Right lobe of liver (tissue), 6 donors: Measurements from ENCODE around the gene TBKBP1. TPM values are rescaled to one million over a fixed set of nuclear protein-coding genes. Genes with fewer than 3 reads are reported as not detected.

Experiments used
- ATAC-seq, 4 donors: fragments of 200-7000 bp; cut with Tn5 transposase; one replicate each; pipeline ENCODE4 v1.9.1; 2020; ENCODE audit warnings: mild to moderate bottlenecking in 4 of 4, moderate library complexity in 4 of 4
- DNase-seq, 3 donors: peaks; one replicate each; pipeline ENCODE4 v3.0.0-alpha.2; 2020
- H3K27ac ChIP-seq, 3 donors: fragments of 200-600 bp; one replicate each; pipeline ENCODE4 v1.8.0; 2022
- H3K27me3 ChIP-seq, 2 donors: fragments of 200-600 bp; one replicate each; pipeline ENCODE4 v1.8.0; 2022
- H3K36me3 ChIP-seq, 4 donors: fragments of 200-600 bp; sonication (generic) in 1 of 4; one replicate each; pipeline versions ENCODE4 v1.5.1 to v1.8.0; 2017 to 2022; ENCODE audit warnings: control low read depth in 1 of 4
- H3K4me1 ChIP-seq, 4 donors: fragments of 200-600 bp; sonication (generic) in 1 of 4; one replicate each; pipeline versions ENCODE4 v1.5.1 to v1.8.0; 2017 to 2022; ENCODE audit warnings: control low read depth in 1 of 4
- H3K4me3 ChIP-seq, 3 donors: fragments of 200-600 bp; one replicate each; pipeline ENCODE4 v1.8.0; 2022
- H3K9me3 ChIP-seq, 4 donors: fragments of 200-600 bp; sonication (generic) in 1 of 4; one replicate each; pipeline versions ENCODE4 v1.5.1 to v1.8.0; 2017 to 2022; ENCODE audit warnings: control low read depth in 1 of 4
- CTCF ChIP-seq, 4 donors: fragments of 200-600 bp in 3 of 4; fragments of 450-650 bp in 1 of 4; IDR thresholded peaks; one replicate each; pipeline versions ENCODE4 v1.5.1 to v1.8.0; 2016 to 2022; ENCODE audit warnings: antibody characterized with exemption in 4 of 4, mild to moderate bottlenecking in 2 of 4
- POLR2A ChIP-seq: fragments of 450-650 bp; IDR thresholded peaks from one replicate; pipeline ENCODE4 v1.6.1; 2017; ENCODE audit warnings: antibody characterized with exemption, mild to moderate bottlenecking
- WGBS: methylation state at CpG from one replicate; pipeline ENCODE4 v1.1.6; 2018; ENCODE audit warnings: low coverage, low lambda C conversion rate; ENCODE audit not compliant: insufficient coverage; ENCODE audit errors: missing lambda C conversion rate; 5-methylcytosine and 5-hydroxymethylcytosine counted together
- intact Hi-C, 2 donors: fragments of 100-400 bp; cut with DNase I; formaldehyde crosslinking; loops; one replicate each; pipeline versions ENCODE4 v1.11.2 to v1.14.1; 2022
- total RNA-seq, 6 experiments: library from RNA; depleted of rRNA in 2 of 6; stranded (reverse); fragments of >200 nt in 2 of 6; fragmentation: NEBNext Ultra II Directional in 3 of 6; extraction: Animal tissue kit (Norgen Biotek cat#: 25700) in 3 of 6; gene quantifications; one replicate each; pipeline versions ENCODE4 v1.1.0 to v1.2.4, GENCODE V29; 2016 to 2023
- donor health status: DM: no; HTN: yes; CAD: no.
- donor health status: DM: no; HTN: no; CAD: no.
- donor health status: DM: no; HTN: no; CAD: no.
- donor health status: DM: no; HTN: yes; CAD: no.
- donor health status: DM: no; HTN: yes; CAD: no.

Gene TBKBP1
- total RNA-seq, 6 experiments from 2014 or later, result 1.2 to 3.2 (median 2.2) TPM

GRCh38 chr17:47695429-47696376 is 1.7 kb downstream of the TBKBP1 start:
- Histone ChIP-seq H3K4me1 (peaks cover 0 to 11% (median 0%) of the 10 kb centered on the region in 4 donors), H3K9me3 (no peaks in the 10 kb centered on the region), H3K27me3 (no peaks in the 10 kb centered on the region), H3K4me3 (peak overlapping the region; percentile 68 to 87 (median 75)), H3K36me3 (no peaks in the 10 kb centered on the region), H3K27ac (peak overlapping the region; percentile 6 to 68 (median 66))
- TF ChIP-seq POLR2A, result no peak
- no peak for TF ChIP-seq CTCF (IDR thresholded peaks at IDR 0.05)
- 41% methylated on average over 8 of the region's 47 CpGs for WGBS
- intact Hi-C loops, result no loop called here
- ATAC-seq (peak; percentile 36 to 57 (median 39)), DNase-seq (peak; percentile 69 to 74 (median 69))

- 47% methylated on average over 3 of the region's 11 CpGs for WGBS
- TF ChIP-seq POLR2A, result no peak
- no peak for TF ChIP-seq CTCF (IDR thresholded peaks at IDR 0.05)
- Histone ChIP-seq H3K36me3 (no peaks in the 10 kb centered on the region), H3K4me3 (no peak overlapping the region), H3K27me3 (no peaks in the 10 kb centered on the region), H3K27ac (no peak overlapping the region), H3K4me1 (peaks cover 0 to 11% (median 0%) of the 10 kb centered on the region in 4 donors), H3K9me3 (no peaks in the 10 kb centered on the region)
- no peak for DNase-seq
- intact Hi-C loops, result no loop called here
- ATAC-seq, result no peak
Measured at GRCh38 chr17:47696717-47697642, 3.0 kb downstream of the TBKBP1 start.

GRCh38 chr17:47697906-47698711 is 4.1 kb downstream of the TBKBP1 start:
- Histone ChIP-seq H3K27me3 (no peaks in the 10 kb centered on the region), H3K36me3 (no peaks in the 10 kb centered on the region), H3K4me1 (peaks cover 0 to 6% (median 0%) of the 10 kb centered on the region in 4 donors), H3K4me3 (no peak overlapping the region), H3K9me3 (no peaks in the 10 kb centered on the region), H3K27ac (no peak overlapping the region)
- DNase-seq (no peak), ATAC-seq (no peak)
- WGBS, result 33% methylated on average over 4 of the region's 9 CpGs
- intact Hi-C loops, result no loop called here
- TF ChIP-seq CTCF (IDR thresholded peaks at IDR 0.05) (no peak), POLR2A (no peak)
